GM10248 (cell line): ENCODE measurements around the gene ACSF3.

Source experiments
- CTCF ChIA-PET: fragments of 300-600 bp; sonication (Branson Sonifier 250); formaldehyde crosslinking; extraction: SDS; loops from one replicate; lab custom pipeline; 2021; ENCODE audit warnings: antibody characterized with exemption; lab: Yijun Ruan, JAX
- POLR2A ChIA-PET: fragments of 350-650 bp; sonication (Branson Sonifier 250); formaldehyde crosslinking; extraction: SDS; loops from one replicate; lab custom pipeline; 2020; ENCODE audit warnings: antibody characterized with exemption; lab: Yijun Ruan, JAX
- DNase-seq: peaks from one replicate; pipeline ENCODE4 v3.0.0; 2012; ENCODE audit errors: extremely low spot score
- CTCF ChIP-seq: IDR thresholded peaks from 2 replicates; pipeline ENCODE4 v1.5.1; 2012; ENCODE audit warnings: mild to moderate bottlenecking, low read depth; ENCODE audit errors: extremely low read depth, missing control alignments, control extremely low read depth

Gene ACSF3

GRCh38 chr16:89202422-89203215 lies 109.0 kb downstream of the ACSF3 start:
- POLR2A ChIA-PET = no interaction called here
- TF ChIP-seq CTCF = no peak
- no peak for DNase-seq
- CTCF ChIA-PET = interaction anchor here (0.7 to 1.4 kb wide), 2 partner anchors 23 to 345 kb away, joined by 3 read pairs; no protein-coding TSS in a partner anchor
